ENCODE data around the gene AMBRA1. TPM values are rescaled to one million over a fixed set of nuclear protein-coding genes. Genes with fewer than 3 reads are reported as not detected.

AMBRA1 gene
- total RNA-seq, 4 donors from 2014 or later: 20.0 to 28.9 (median 26.0) TPM

DNA sequence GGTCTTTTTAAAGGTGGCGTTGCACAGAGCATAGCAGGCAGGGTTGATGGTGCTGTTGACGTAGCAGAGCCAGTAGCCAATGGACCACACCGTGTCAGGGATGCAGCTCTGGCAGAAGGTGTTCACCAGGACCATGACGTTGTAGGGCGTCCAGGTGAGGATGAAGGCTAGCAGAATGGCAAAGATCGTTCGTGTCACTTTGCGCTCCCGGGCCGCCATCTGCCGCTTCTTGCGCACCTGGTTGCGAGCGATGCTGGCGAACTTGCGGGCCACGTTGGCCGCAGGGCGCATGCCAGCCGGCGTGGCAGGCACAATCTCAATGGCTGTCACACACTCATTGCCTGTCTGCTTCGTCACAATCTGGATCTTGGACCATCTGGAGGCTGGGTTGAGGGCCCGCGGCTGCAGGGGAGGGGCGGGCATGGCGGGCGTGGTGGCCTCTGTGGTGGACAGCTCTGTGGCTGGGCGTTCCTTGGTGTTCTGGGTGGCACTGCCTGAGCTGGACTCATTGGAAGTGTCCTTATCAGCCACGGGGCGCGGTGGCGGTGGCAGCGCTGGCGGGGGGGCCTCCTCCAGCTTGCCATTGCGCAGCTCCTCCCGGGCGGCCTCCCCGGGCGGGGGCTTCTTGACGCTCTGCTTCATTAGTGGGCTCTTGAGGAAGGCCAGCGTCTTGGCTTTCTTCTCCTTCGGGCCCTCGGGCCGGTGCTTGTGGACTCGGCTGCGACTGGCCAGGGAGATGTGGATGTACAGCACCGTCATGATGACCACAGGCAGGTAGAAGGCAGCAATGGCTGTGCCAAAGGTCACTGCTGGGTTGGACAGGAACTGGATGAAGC is 208.4 kb downstream of the AMBRA1 start:
- H3K36me3 ChIP-seq: no peaks in the 10 kb centered on the region
- no peak for DNase-seq (ENCODE audit: extremely low spot score)
- no peak for TF ChIP-seq EP300 (IDR thresholded peaks at IDR 0.05)
- H3K27me3 ChIP-seq: peaks cover 7 to 99% (median 43%) of the 10 kb centered on the region in 4 donors
- intact Hi-C loops (cut with DNase I): no loop called here
- H3K27ac ChIP-seq (replicated peaks in 1 of 4): no peak overlapping the region
- H3K4me3 ChIP-seq: no peak overlapping the region
- WGBS: 93% methylated on average over 34 of the region's 47 CpGs
- peaks cover 27 to 43% (median 41%) of the 10 kb centered on the region in 4 donors for H3K4me1 ChIP-seq
- H3K9me3 ChIP-seq: no peaks in the 10 kb centered on the region

- Histone ChIP-seq H3K9me3 (no peaks in the 10 kb centered on the region), H3K4me1 (peaks cover 15 to 42% (median 37%) of the 10 kb centered on the region in 4 donors), H3K27ac (replicated peaks in 1 of 4) (no peak overlapping the region), H3K36me3 (no peaks in the 10 kb centered on the region), H3K4me3 (no peak overlapping the region), H3K27me3 (peaks cover 0 to 87% (median 33%) of the 10 kb centered on the region in 4 donors)
- DNase-seq (ENCODE audit: extremely low spot score): no peak
- no peak for TF ChIP-seq EP300 (IDR thresholded peaks at IDR 0.05)
- no peak for TF ChIP-seq POLR2AphosphoS5 (IDR thresholded peaks at IDR 0.05)
- TF ChIP-seq POLR2A (IDR thresholded peaks at IDR 0.05; ENCODE audit: low read depth): no peak
- TF ChIP-seq, protein P1, sequence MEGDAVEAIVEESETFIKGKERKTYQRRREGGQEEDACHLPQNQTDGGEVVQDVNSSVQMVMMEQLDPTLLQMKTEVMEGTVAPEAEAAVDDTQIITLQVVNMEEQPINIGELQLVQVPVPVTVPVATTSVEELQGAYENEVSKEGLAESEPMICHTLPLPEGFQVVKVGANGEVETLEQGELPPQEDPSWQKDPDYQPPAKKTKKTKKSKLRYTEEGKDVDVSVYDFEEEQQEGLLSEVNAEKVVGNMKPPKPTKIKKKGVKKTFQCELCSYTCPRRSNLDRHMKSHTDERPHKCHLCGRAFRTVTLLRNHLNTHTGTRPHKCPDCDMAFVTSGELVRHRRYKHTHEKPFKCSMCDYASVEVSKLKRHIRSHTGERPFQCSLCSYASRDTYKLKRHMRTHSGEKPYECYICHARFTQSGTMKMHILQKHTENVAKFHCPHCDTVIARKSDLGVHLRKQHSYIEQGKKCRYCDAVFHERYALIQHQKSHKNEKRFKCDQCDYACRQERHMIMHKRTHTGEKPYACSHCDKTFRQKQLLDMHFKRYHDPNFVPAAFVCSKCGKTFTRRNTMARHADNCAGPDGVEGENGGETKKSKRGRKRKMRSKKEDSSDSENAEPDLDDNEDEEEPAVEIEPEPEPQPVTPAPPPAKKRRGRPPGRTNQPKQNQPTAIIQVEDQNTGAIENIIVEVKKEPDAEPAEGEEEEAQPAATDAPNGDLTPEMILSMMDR (IDR thresholded peaks at IDR 0.05): no peak
- 89% methylated on average over 10 of the region's 12 CpGs for WGBS
- intact Hi-C loops (cut with DNase I): no loop called here
Measured at GRCh38 chr11:46383974-46384701, 209.7 kb downstream of the AMBRA1 start.

- H3K4me1 ChIP-seq: peaks cover 12 to 42% (median 35%) of the 10 kb centered on the region in 4 donors
- DNase-seq (ENCODE audit: extremely low spot score): no peak
- 87% methylated on average over 7 of the region's 7 CpGs for WGBS
- H3K27ac ChIP-seq (replicated peaks in 1 of 4): no peak overlapping the region
- no peak for TF ChIP-seq POLR2AphosphoS5 (IDR thresholded peaks at IDR 0.05)
- TF ChIP-seq, protein P1 (IDR thresholded peaks at IDR 0.05): no peak
- TF ChIP-seq POLR2A (IDR thresholded peaks at IDR 0.05; ENCODE audit: low read depth): no peak
- no peak for TF ChIP-seq EP300 (IDR thresholded peaks at IDR 0.05)
- H3K27me3 ChIP-seq: peaks cover 0 to 79% (median 30%) of the 10 kb centered on the region in 4 donors
- no peaks in the 10 kb centered on the region for H3K9me3 ChIP-seq
- intact Hi-C loops (cut with DNase I): no loop called here
- H3K4me3 ChIP-seq: no peak overlapping the region
- H3K36me3 ChIP-seq: peaks cover 0 to 2% (median under 1%) of the 10 kb centered on the region in 4 donors
Measured at GRCh38 chr11:46383404-46383758, 210.4 kb downstream of the AMBRA1 start.

GRCh38 chr11:46382646-46383403 is 211.0 kb downstream of the AMBRA1 start:
- Histone ChIP-seq H3K36me3 (peaks cover 0 to 8% (median 6%) of the 10 kb centered on the region in 4 donors), H3K27ac (replicated peaks in 1 of 4) (no peak overlapping the region), H3K27me3 (peaks cover 0 to 74% (median 26%) of the 10 kb centered on the region in 4 donors), H3K9me3 (no peaks in the 10 kb centered on the region), H3K4me1 (peaks cover 12 to 42% (median 35%) of the 10 kb centered on the region in 4 donors), H3K4me3 (peak overlapping the region in 3 of 4 donors; percentile 65 to 74 (median 66))
- DNase-seq (ENCODE audit: extremely low spot score): no peak
- intact Hi-C loops (cut with DNase I): no loop called here
- TF ChIP-seq EP300 (IDR thresholded peaks at IDR 0.05): no peak
- no peak for TF ChIP-seq POLR2A (IDR thresholded peaks at IDR 0.05; ENCODE audit: low read depth)
- no peak for TF ChIP-seq POLR2AphosphoS5 (IDR thresholded peaks at IDR 0.05)
- TF ChIP-seq, protein P1 (IDR thresholded peaks at IDR 0.05): peak in 1 of 3 experiments; percentile 44
- WGBS: 51% methylated on average over 9 of the region's 18 CpGs
